Measurements from ENCODE around the gene CIZ1. TPM values are rescaled to one million over a fixed set of nuclear protein-coding genes. Genes with fewer than 3 reads are reported as not detected.

CIZ1 gene
- total and polyA plus RNA-seq, 2 of the 13 experiments (the other 11 are each of a cell fraction or from before 2014, with no cell fraction given), result 30.6 to 50.3 TPM

GRCh38 chr9:128191406-128192046, at the start of gene CIZ1 (continued):
- TF ChIP-seq ATF7-NPFF (CRISPR knock-in tag; IDR thresholded peaks at IDR 0.05; ENCODE audit: low read depth) (peak; percentile 58), HOXA3 (CRISPR knock-in tag; IDR thresholded peaks at IDR 0.05) (peak; percentile 78), ESRRA (CRISPR knock-in tag; IDR thresholded peaks at IDR 0.05; ENCODE audit: low read depth) (no peak), KLF12 (CRISPR knock-in tag; IDR thresholded peaks at IDR 0.05; ENCODE audit: borderline replicate concordance) (no peak; the same call in 1 of the 2 replicates), MNT (IDR thresholded peaks at IDR 0.05) (no peak), SCMH1 (CRISPR knock-in tag; IDR thresholded peaks at IDR 0.05; ENCODE audit: borderline replicate concordance) (no peak), FOXC1 (CRISPR knock-in tag; IDR thresholded peaks at IDR 0.05; ENCODE audit: borderline replicate concordance) (peak; percentile 73; the same call in 1 of the 2 replicates), NPAS2 (CRISPR knock-in tag; IDR thresholded peaks at IDR 0.05; ENCODE audit: borderline replicate concordance) (no peak), ZNF558 (CRISPR knock-in tag; IDR thresholded peaks at IDR 0.05; ENCODE audit: borderline replicate concordance) (peak; percentile 91; the same call in 1 of the 2 replicates), TOPORS (CRISPR knock-in tag; IDR thresholded peaks at IDR 0.05) (no peak; the same call in 1 of the 2 replicates), MYPOP (CRISPR knock-in tag; IDR thresholded peaks at IDR 0.05) (peak; percentile 61; the same call in 1 of the 2 replicates), HMG20B (CRISPR knock-in tag; conservative IDR thresholded peaks at IDR 0.05) (no peak), NFAT5 (CRISPR knock-in tag; IDR thresholded peaks at IDR 0.05) (0 out of 2 replicates have a peak, but pooled peaks have one; percentile 39), PAWR (CRISPR knock-in tag; IDR thresholded peaks at IDR 0.05; ENCODE audit: borderline replicate concordance) (no peak), ZNF562 (CRISPR knock-in tag; IDR thresholded peaks at IDR 0.05; ENCODE audit: borderline replicate concordance) (no peak), TBX3 (IDR thresholded peaks at IDR 0.05; ENCODE audit: borderline replicate concordance) (no peak), NFIB (CRISPR knock-in tag; IDR thresholded peaks at IDR 0.05; ENCODE audit: borderline replicate concordance) (no peak), CSRNP1 (CRISPR knock-in tag; IDR thresholded peaks at IDR 0.05) (peak; percentile 82; the same call in 1 of the 2 replicates), ZKSCAN8 (CRISPR knock-in tag; IDR thresholded peaks at IDR 0.05; ENCODE audit: borderline replicate concordance) (no peak), NBN (conservative IDR thresholded peaks at IDR 0.05) (no peak)

Data from HepG2 (cell line).